Neural cell (in vitro differentiated cells): ENCODE results near the gene ME1. TPM values are rescaled to one million over a fixed set of nuclear protein-coding genes. Genes with fewer than 3 reads are reported as not detected.

Experiments used
- H2AFZ ChIP-seq: fragments of 200-600, 300-800 bp; sonication (generic), shearing (Covaris generic); 2 replicates; pipeline ENCODE4 v1.6.0; 2014; ENCODE audit warnings: low read depth, mild to moderate bottlenecking, antibody characterized with exemption, low read length, moderate library complexity
- H3F3A ChIP-seq: fragments of 200-600 bp; shearing (Covaris generic); 2 replicates; pipeline ENCODE4 v1.6.1; 2016; ENCODE audit warnings: mild to moderate bottlenecking, moderate library complexity, mixed read lengths, antibody characterized with exemption, low read length; ENCODE audit not compliant: insufficient read depth, poor library complexity, severe bottlenecking
- H3K27ac ChIP-seq: fragments of 200-600, 300-800 bp; sonication (generic), shearing (Covaris generic); 2 replicates; pipeline ENCODE4 v1.5.1; 2014; ENCODE audit warnings: mild to moderate bottlenecking, low read length, moderate library complexity
- H3K27me3 ChIP-seq: fragments of 300-800, 200-600 bp; sonication (generic), shearing (Covaris generic); 2 replicates; pipeline ENCODE4 v1.6.0; 2014; ENCODE audit warnings: mild to moderate bottlenecking, low read depth, low read length, moderate library complexity; ENCODE audit not compliant: insufficient read depth
- H3K36me3 ChIP-seq: fragments of 300-800, 200-600 bp; sonication (generic), shearing (Covaris generic); 2 replicates; pipeline ENCODE4 v1.5.1; 2014; ENCODE audit warnings: mild to moderate bottlenecking, antibody characterized with exemption, low read length, moderate library complexity; ENCODE audit not compliant: insufficient read depth
- H3K4me2 ChIP-seq: fragments of 300-800, 200-600 bp; sonication (generic), shearing (Covaris generic); 2 replicates; pipeline ENCODE4 v1.6.0; 2014; ENCODE audit warnings: mild to moderate bottlenecking, low read length
- H3K4me3 ChIP-seq: fragments of 300-800, 200-600 bp; sonication (generic), shearing (Covaris generic); 2 replicates; pipeline ENCODE4 v1.5.1; 2014; ENCODE audit warnings: mild to moderate bottlenecking, low read length, moderate library complexity
- H3K79me2 ChIP-seq: fragments of 200-600 bp; shearing (Covaris generic); replicated peaks from 2 replicates; pipeline ENCODE4 v1.6.0; 2014; ENCODE audit warnings: mild to moderate bottlenecking, low read length, moderate library complexity; ENCODE audit not compliant: insufficient read depth
- H3K9ac ChIP-seq: fragments of 300-800, 200-600 bp; sonication (generic), shearing (Covaris generic); 2 replicates; pipeline ENCODE4 v1.6.1; 2016; ENCODE audit warnings: mild to moderate bottlenecking, low read length, mixed read lengths
- H3K9me2 ChIP-seq: fragments of 200-600 bp; shearing (Covaris generic); 2 replicates; pipeline ENCODE4 v1.6.1; 2016; ENCODE audit warnings: mild to moderate bottlenecking, low read length, mixed read lengths; ENCODE audit not compliant: insufficient read depth
- H3K9me3 ChIP-seq: fragments of 200-600, 300-800 bp; sonication (generic), shearing (Covaris generic); 2 replicates; pipeline ENCODE4 v1.6.1; 2016; ENCODE audit warnings: mild to moderate bottlenecking, mixed run types, low read length, moderate library complexity, mixed read lengths
- H4K20me1 ChIP-seq: fragments of 200-600 bp; shearing (Covaris generic); 2 replicates; pipeline ENCODE4 v1.6.1; 2016; ENCODE audit warnings: mild to moderate bottlenecking, mixed run types; ENCODE audit not compliant: insufficient read depth
- EP300 ChIP-seq: fragments of 450-650 bp; conservative IDR thresholded peaks from 2 replicates; pipeline ENCODE4 v1.6.1; 2014; ENCODE audit warnings: antibody characterized with exemption, mild to moderate bottlenecking, moderate library complexity; ENCODE audit not compliant: poor library complexity, severe bottlenecking
- EZH2 ChIP-seq: fragments of 200-600, 300-800 bp; shearing (Covaris generic), sonication (generic); IDR thresholded peaks from 2 replicates; pipeline ENCODE4 v1.6.1; 2014; ENCODE audit warnings: antibody characterized with exemption, low read length, borderline replicate concordance, mild to moderate bottlenecking; ENCODE audit not compliant: insufficient read depth, poor library complexity, severe bottlenecking
- MXI1 ChIP-seq: fragments of 450-650 bp; conservative IDR thresholded peaks from 2 replicates; pipeline ENCODE4 v1.6.1; 2014; ENCODE audit warnings: antibody characterized with exemption, mild to moderate bottlenecking; ENCODE audit not compliant: poor library complexity, severe bottlenecking
- POLR2AphosphoS5 ChIP-seq: IDR thresholded peaks from 2 replicates; pipeline ENCODE4 v1.6.1; 2012
- RAD21 ChIP-seq: fragments of 450-650 bp; conservative IDR thresholded peaks from 2 replicates; pipeline ENCODE4 v1.6.1; 2014; ENCODE audit warnings: antibody characterized with exemption, mild to moderate bottlenecking, moderate library complexity
- REST ChIP-seq: IDR thresholded peaks from 2 replicates; pipeline ENCODE4 v1.6.1; 2012; ENCODE audit warnings: borderline replicate concordance
- SMC3 ChIP-seq: fragments of 450-650 bp; conservative IDR thresholded peaks from 2 replicates; pipeline ENCODE4 v1.6.1; 2014; ENCODE audit warnings: antibody characterized with exemption, mild to moderate bottlenecking, moderate library complexity; ENCODE audit not compliant: poor library complexity
- TAF1 ChIP-seq: IDR thresholded peaks from 2 replicates; pipeline ENCODE4 v1.6.1; 2012; ENCODE audit warnings: low read depth
- polyA plus RNA-seq: library from polyadenylated mRNA; depleted of rRNA; stranded (reverse); fragments of >200 nt; gene quantifications from 2 replicates; pipeline ENCODE4 v1.2.3, GENCODE V29; 2014
- TF ChIP-seq, protein P1 (sequence below): fragments of 450-650 bp; IDR thresholded peaks from 2 replicates; pipeline ENCODE4 v1.5.1; 2014; ENCODE audit warnings: antibody characterized with exemption, mild to moderate bottlenecking, moderate library complexity; ENCODE audit not compliant: poor library complexity, severe bottlenecking

ME1 gene
- polyA plus RNA-seq, 1 donor from 2014 or later = 0.09 TPM

DNA sequence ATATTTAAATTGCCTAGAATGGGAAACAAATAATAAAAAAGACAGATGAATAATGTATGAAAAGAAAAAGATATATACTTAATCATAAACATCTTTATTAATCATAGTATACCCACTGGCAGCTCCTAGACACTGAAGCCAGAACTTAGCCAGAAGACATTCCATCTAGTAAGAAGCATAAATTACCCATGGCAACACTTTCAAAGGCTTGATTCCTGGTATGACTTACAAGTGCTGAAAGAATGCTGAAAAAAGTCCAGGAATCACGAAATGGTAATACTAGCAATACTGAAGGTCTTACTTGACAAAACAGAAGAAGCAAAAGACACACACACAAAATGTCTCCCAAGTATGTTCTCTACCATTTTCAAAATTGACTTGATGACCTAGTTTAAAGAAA, 199.7 kb downstream of the ME1 start:
- H3K27ac ChIP-seq = no peak overlapping the region
- H3K79me2 ChIP-seq = no peaks in the 10 kb centered on the region
- H3K9me3 ChIP-seq = no peaks in the 10 kb centered on the region
- no peaks in the 10 kb centered on the region for H3K36me3 ChIP-seq
- H3K4me3 ChIP-seq = no peak overlapping the region
- no peaks in the 10 kb centered on the region for H3K9me2 ChIP-seq
- H4K20me1 ChIP-seq = no peaks in the 10 kb centered on the region
- no peak for TF ChIP-seq TAF1
- TF ChIP-seq, protein P1, sequence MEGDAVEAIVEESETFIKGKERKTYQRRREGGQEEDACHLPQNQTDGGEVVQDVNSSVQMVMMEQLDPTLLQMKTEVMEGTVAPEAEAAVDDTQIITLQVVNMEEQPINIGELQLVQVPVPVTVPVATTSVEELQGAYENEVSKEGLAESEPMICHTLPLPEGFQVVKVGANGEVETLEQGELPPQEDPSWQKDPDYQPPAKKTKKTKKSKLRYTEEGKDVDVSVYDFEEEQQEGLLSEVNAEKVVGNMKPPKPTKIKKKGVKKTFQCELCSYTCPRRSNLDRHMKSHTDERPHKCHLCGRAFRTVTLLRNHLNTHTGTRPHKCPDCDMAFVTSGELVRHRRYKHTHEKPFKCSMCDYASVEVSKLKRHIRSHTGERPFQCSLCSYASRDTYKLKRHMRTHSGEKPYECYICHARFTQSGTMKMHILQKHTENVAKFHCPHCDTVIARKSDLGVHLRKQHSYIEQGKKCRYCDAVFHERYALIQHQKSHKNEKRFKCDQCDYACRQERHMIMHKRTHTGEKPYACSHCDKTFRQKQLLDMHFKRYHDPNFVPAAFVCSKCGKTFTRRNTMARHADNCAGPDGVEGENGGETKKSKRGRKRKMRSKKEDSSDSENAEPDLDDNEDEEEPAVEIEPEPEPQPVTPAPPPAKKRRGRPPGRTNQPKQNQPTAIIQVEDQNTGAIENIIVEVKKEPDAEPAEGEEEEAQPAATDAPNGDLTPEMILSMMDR = no peak
- TF ChIP-seq SMC3 = no peak
- no peak for TF ChIP-seq RAD21
- no peak for TF ChIP-seq EP300
- no peak for TF ChIP-seq EZH2
- TF ChIP-seq POLR2AphosphoS5 = no peak
- no peak for TF ChIP-seq REST
- no peak for TF ChIP-seq MXI1
- no peak overlapping the region for H3K4me2 ChIP-seq
- no peak overlapping the region for H2AFZ ChIP-seq
- H3F3A ChIP-seq = no peaks in the 10 kb centered on the region
- H3K27me3 ChIP-seq = no peaks in the 10 kb centered on the region
- no peak overlapping the region for H3K9ac ChIP-seq

DNA sequence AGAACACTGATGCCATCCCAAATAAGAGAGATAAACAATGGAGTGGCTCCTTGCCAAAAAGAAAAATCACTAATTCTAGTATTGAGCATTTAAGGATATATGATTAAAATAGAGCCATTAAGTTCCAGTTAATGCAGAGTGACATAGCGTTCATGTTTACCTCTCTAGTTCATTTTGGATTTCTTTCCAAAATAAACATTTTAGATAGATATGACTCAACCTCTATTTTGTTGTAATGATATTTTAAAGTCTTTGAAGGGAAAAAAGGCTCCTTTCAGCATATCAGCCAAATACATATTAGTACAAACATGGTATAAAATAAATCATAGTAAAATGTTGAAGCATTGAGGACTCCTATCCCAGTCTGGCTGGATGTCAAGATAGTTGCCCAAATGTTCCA, 204.3 kb downstream of the ME1 start:
- no peaks in the 10 kb centered on the region for H3F3A ChIP-seq
- no peak overlapping the region for H3K27ac ChIP-seq
- H3K79me2 ChIP-seq = no peaks in the 10 kb centered on the region
- no peak overlapping the region for H3K9ac ChIP-seq
- H3K4me2 ChIP-seq = no peak overlapping the region
- no peaks in the 10 kb centered on the region for H3K27me3 ChIP-seq
- no peaks in the 10 kb centered on the region for H3K9me3 ChIP-seq
- H4K20me1 ChIP-seq = no peaks in the 10 kb centered on the region
- TF ChIP-seq TAF1 (no peak), RAD21 (no peak), EP300 (no peak), EZH2 (no peak), MXI1 (no peak), POLR2AphosphoS5 (no peak), SMC3 (no peak), REST (no peak)
- TF ChIP-seq, protein P1 = no peak
- H3K36me3 ChIP-seq = no peaks in the 10 kb centered on the region
- no peak overlapping the region for H3K4me3 ChIP-seq
- no peaks in the 10 kb centered on the region for H3K9me2 ChIP-seq
- no peak overlapping the region for H2AFZ ChIP-seq
